ENCODE results near the gene MPZL2.

Gene MPZL2

DNA sequence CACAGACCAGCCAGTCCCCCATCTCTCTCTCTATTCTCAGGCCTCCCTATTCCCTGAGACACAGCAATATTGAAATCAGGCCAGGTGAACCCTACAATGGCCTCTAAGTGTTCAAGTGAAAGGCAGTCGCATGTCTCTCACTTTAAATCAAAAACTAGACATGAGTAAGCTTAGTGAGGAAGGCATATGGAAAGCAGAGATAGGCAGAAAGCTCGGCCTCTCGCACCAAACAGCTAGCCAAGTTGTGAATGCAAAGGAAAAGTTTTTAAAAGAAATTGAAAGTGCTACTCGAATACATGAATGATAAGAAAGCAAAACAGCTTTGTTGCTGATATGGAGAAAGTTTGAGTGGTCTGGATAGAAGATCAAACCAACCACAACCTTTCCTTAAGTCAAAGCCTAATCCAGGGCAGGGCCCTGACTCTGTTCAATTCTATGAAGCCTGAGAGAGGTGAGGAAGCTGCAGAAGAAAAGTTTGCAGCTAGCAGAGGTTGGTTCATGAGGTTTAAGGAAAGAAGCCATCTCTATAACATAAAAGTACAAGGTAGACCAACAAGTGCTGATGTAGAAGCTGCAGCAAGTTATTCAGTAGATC, 19.8 kb upstream of the MPZL2 start:
- H3K27me3 ChIP-seq (ENCODE audit: insufficient read depth, low read length, poor library complexity), result no peaks in the 10 kb centered on the region
- TF ChIP-seq, protein P1, sequence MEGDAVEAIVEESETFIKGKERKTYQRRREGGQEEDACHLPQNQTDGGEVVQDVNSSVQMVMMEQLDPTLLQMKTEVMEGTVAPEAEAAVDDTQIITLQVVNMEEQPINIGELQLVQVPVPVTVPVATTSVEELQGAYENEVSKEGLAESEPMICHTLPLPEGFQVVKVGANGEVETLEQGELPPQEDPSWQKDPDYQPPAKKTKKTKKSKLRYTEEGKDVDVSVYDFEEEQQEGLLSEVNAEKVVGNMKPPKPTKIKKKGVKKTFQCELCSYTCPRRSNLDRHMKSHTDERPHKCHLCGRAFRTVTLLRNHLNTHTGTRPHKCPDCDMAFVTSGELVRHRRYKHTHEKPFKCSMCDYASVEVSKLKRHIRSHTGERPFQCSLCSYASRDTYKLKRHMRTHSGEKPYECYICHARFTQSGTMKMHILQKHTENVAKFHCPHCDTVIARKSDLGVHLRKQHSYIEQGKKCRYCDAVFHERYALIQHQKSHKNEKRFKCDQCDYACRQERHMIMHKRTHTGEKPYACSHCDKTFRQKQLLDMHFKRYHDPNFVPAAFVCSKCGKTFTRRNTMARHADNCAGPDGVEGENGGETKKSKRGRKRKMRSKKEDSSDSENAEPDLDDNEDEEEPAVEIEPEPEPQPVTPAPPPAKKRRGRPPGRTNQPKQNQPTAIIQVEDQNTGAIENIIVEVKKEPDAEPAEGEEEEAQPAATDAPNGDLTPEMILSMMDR (IDR thresholded peaks at IDR 0.05; ENCODE audit: borderline replicate concordance, extremely low read depth, low read length, poor library complexity, severe bottlenecking), result no peak
- no peak for TF ChIP-seq EZH2 (IDR thresholded peaks at IDR 0.05; ENCODE audit: borderline replicate concordance, low read depth, low read length, severe bottlenecking)
- H3K4me2 ChIP-seq (ENCODE audit: insufficient read depth, low read length), result no peak overlapping the region
- DNase-seq (peak; percentile 30), ATAC-seq (ENCODE audit: insufficient read depth, low read depth) (peak; percentile 72)
- no peaks in the 10 kb centered on the region for H3K36me3 ChIP-seq (ENCODE audit: insufficient read depth, low read length)
- no peak overlapping the region for H3K4me3 ChIP-seq (ENCODE audit: low read depth in 1 of 2, low read length in 2 of 2)
- H4K20me1 ChIP-seq (ENCODE audit: insufficient read depth, low read length), result no peaks in the 10 kb centered on the region
- no peaks in the 10 kb centered on the region for H3K79me2 ChIP-seq (ENCODE audit: insufficient read depth, low read length)
- H3K9ac ChIP-seq (ENCODE audit: low read depth, low read length), result no peak overlapping the region
- H3K27ac ChIP-seq (ENCODE audit: low read length), result no peak overlapping the region
- no peak overlapping the region for H2AFZ ChIP-seq (ENCODE audit: low read depth, low read length)
- H3K4me1 ChIP-seq (ENCODE audit: insufficient read depth, low read length), result peaks cover 9% of the 10 kb centered on the region; the same call in 1 of the 2 replicates
- H3K9me3 ChIP-seq (ENCODE audit: insufficient read depth, low read length, severe bottlenecking), result no peaks in the 10 kb centered on the region

GRCh38 chr11:118283037-118283636, 19.0 kb upstream of the MPZL2 start:
- no peaks in the 10 kb centered on the region for H3K27me3 ChIP-seq (ENCODE audit: insufficient read depth, low read length, poor library complexity)
- ATAC-seq (ENCODE audit: insufficient read depth, low read depth), result no peak
- no peaks in the 10 kb centered on the region for H3K36me3 ChIP-seq (ENCODE audit: insufficient read depth, low read length)
- DNase-seq, result no peak
- H3K9ac ChIP-seq (ENCODE audit: low read depth, low read length), result no peak overlapping the region
- no peak overlapping the region for H2AFZ ChIP-seq (ENCODE audit: low read depth, low read length)
- H3K9me3 ChIP-seq (ENCODE audit: insufficient read depth, low read length, severe bottlenecking), result no peaks in the 10 kb centered on the region
- no peak overlapping the region for H3K4me2 ChIP-seq (ENCODE audit: insufficient read depth, low read length)
- no peaks in the 10 kb centered on the region for H4K20me1 ChIP-seq (ENCODE audit: insufficient read depth, low read length)
- no peak overlapping the region for H3K27ac ChIP-seq (ENCODE audit: low read length)
- H3K4me1 ChIP-seq (ENCODE audit: insufficient read depth, low read length), result peaks cover 9% of the 10 kb centered on the region; the same call in 1 of the 2 replicates
- TF ChIP-seq EZH2 (IDR thresholded peaks at IDR 0.05; ENCODE audit: borderline replicate concordance, low read depth, low read length, severe bottlenecking), result no peak
- TF ChIP-seq, protein P1 (IDR thresholded peaks at IDR 0.05; ENCODE audit: borderline replicate concordance, extremely low read depth, low read length, poor library complexity, severe bottlenecking), result no peak
- H3K79me2 ChIP-seq (ENCODE audit: insufficient read depth, low read length), result no peaks in the 10 kb centered on the region
- no peak overlapping the region for H3K4me3 ChIP-seq (ENCODE audit: low read depth in 1 of 2, low read length in 2 of 2)

- TF ChIP-seq EZH2 (IDR thresholded peaks at IDR 0.05; ENCODE audit: borderline replicate concordance, low read depth, low read length, severe bottlenecking), result no peak
- TF ChIP-seq, protein P1 (IDR thresholded peaks at IDR 0.05; ENCODE audit: borderline replicate concordance, extremely low read depth, low read length, poor library complexity, severe bottlenecking), result no peak
- H3K27ac ChIP-seq (ENCODE audit: low read length), result no peak overlapping the region
- H3K9ac ChIP-seq (ENCODE audit: low read depth, low read length), result no peak overlapping the region
- H2AFZ ChIP-seq (ENCODE audit: low read depth, low read length), result no peak overlapping the region
- no peak overlapping the region for H3K4me3 ChIP-seq (ENCODE audit: low read depth in 1 of 2, low read length in 2 of 2)
- no peaks in the 10 kb centered on the region for H3K27me3 ChIP-seq (ENCODE audit: insufficient read depth, low read length, poor library complexity)
- no peaks in the 10 kb centered on the region for H3K9me3 ChIP-seq (ENCODE audit: insufficient read depth, low read length, severe bottlenecking)
- no peaks in the 10 kb centered on the region for H3K79me2 ChIP-seq (ENCODE audit: insufficient read depth, low read length)
- DNase-seq, result no peak
- H4K20me1 ChIP-seq (ENCODE audit: insufficient read depth, low read length), result no peaks in the 10 kb centered on the region
- no peaks in the 10 kb centered on the region for H3K36me3 ChIP-seq (ENCODE audit: insufficient read depth, low read length)
- ATAC-seq (ENCODE audit: insufficient read depth, low read depth), result no peak
- H3K4me2 ChIP-seq (ENCODE audit: insufficient read depth, low read length), result no peak overlapping the region
- H3K4me1 ChIP-seq (ENCODE audit: insufficient read depth, low read length), result peaks cover 9% of the 10 kb centered on the region; the same call in 1 of the 2 replicates
Measured at GRCh38 chr11:118282606-118283005, 18.5 kb upstream of the MPZL2 start.

Measured in DND-41 (cell line).